Islet precursor cell (in vitro differentiated cells): ENCODE data around the gene OR7C2.
"Not testable (repeated sequence)": the region's sequence is repeated elsewhere in the genome, so short reads cannot be mapped to it uniquely, and the experiment has no call there.

Experiments
- DNase-seq: peaks from one replicate; pipeline ENCODE4 v3.0.0-alpha.2; 2018

The OR7C2 gene

GRCh38 chr19:14941189-14941588 is at the start of gene OR7C2:
Gene OR7C2, plus strand, starts transcription at chr19:14941489. Its CDS starts 0 bp downstream, at chr19:14941489.
- DNase-seq: no peak

GRCh38 chr19:14901675-14902260 is 39.5 kb upstream of the OR7C2 start:
- no peak for DNase-seq

- no peak for DNase-seq
These were observed 34.6 kb upstream of the OR7C2 start for GRCh38 chr19:14906711-14907110.

GRCh38 chr19:14915116-14915515 is 26.2 kb upstream of the OR7C2 start:
- no peak for DNase-seq

- DNase-seq: no peak
These were observed 24.4 kb upstream of the OR7C2 start for GRCh38 chr19:14916848-14917247.

- no peak for DNase-seq
These were observed 7.8 kb upstream of the OR7C2 start for GRCh38 chr19:14933506-14933905.

- DNase-seq: no peak
These were observed 1.0 kb upstream of the OR7C2 start for GRCh38 chr19:14940266-14940665.

- no peak for DNase-seq
These were observed 2.3 kb downstream of the OR7C2 start for GRCh38 chr19:14943601-14944000.

- no peak for DNase-seq
These were observed 3.2 kb downstream of the OR7C2 start for GRCh38 chr19:14944456-14944855.

GRCh38 chr19:14949413-14949812 is 8.1 kb downstream of the OR7C2 start:
- DNase-seq: not testable (repeated sequence)

- no peak for DNase-seq
These were observed 8.6 kb downstream of the OR7C2 start for GRCh38 chr19:14949876-14950275.

GRCh38 chr19:14950421-14950820 is 9.1 kb downstream of the OR7C2 start:
- DNase-seq: no peak

- DNase-seq: no peak
These were observed 11.5 kb downstream of the OR7C2 start for GRCh38 chr19:14952767-14953166.

- no peak for DNase-seq
These were observed 12.9 kb downstream of the OR7C2 start for GRCh38 chr19:14954071-14954655.

- DNase-seq: no peak
These were observed 16.2 kb downstream of the OR7C2 start for GRCh38 chr19:14957464-14957863.

- DNase-seq: no peak
These were observed 18.0 kb downstream of the OR7C2 start for GRCh38 chr19:14959263-14959662.

GRCh38 chr19:14961956-14962685 is 20.8 kb downstream of the OR7C2 start:
- no peak for DNase-seq

- no peak for DNase-seq
These were observed 27.0 kb downstream of the OR7C2 start for GRCh38 chr19:14968247-14968646.

- no peak for DNase-seq
These were observed 30.2 kb downstream of the OR7C2 start for GRCh38 chr19:14971474-14971873.

- no peak for DNase-seq
These were observed 31.4 kb downstream of the OR7C2 start for GRCh38 chr19:14972676-14973075.

GRCh38 chr19:14974488-14974887 is 33.2 kb downstream of the OR7C2 start:
- no peak for DNase-seq

- DNase-seq: no peak
These were observed 35.8 kb downstream of the OR7C2 start for GRCh38 chr19:14977128-14977527.

GRCh38 chr19:14978161-14978776 is 37.0 kb downstream of the OR7C2 start:
- no peak for DNase-seq
